OCI-LY1 (cell line): Measurements from ENCODE around the gene SDK1.

ENCODE experiments used
- CTCF ChIP-seq: fragments of 200-600 bp; sonication (generic), shearing (Covaris generic); IDR thresholded peaks from 2 replicates; pipeline ENCODE4 v1.5.1; 2017; ENCODE audit warnings: mild to moderate bottlenecking, antibody characterized with exemption, low read length, moderate library complexity, mixed read lengths
- EZH2 ChIP-seq: fragments of 200-600 bp; sonication (generic), shearing (Covaris generic); IDR thresholded peaks from 2 replicates; pipeline ENCODE4 v1.8.0; 2017; ENCODE audit warnings: borderline replicate concordance, mixed run types, mild to moderate bottlenecking, antibody characterized with exemption, low read length, moderate library complexity, mixed read lengths

GRCh38 chr7:4265676-4266075 lies 964.6 kb downstream of the SDK1 start:
- TF ChIP-seq CTCF: no peak
- no peak for TF ChIP-seq EZH2
